ENCODE results near the gene DKK3.

DKK3 gene

GRCh38 chr11:12029738-12030363 is 21.4 kb upstream of the DKK3 start:
- peak; percentile 73 for DNase-seq (ENCODE audit: low read depth)

GRCh38 chr11:12029119-12029518 is 20.7 kb upstream of the DKK3 start:
- DNase-seq (ENCODE audit: low read depth): no peak

GRCh38 chr11:12028303-12028702 is 19.9 kb upstream of the DKK3 start:
- DNase-seq (ENCODE audit: low read depth): no peak

GRCh38 chr11:12026331-12027211 is 18.1 kb upstream of the DKK3 start:
- no peak for DNase-seq (ENCODE audit: low read depth)

GRCh38 chr11:12024254-12024926 is 16.0 kb upstream of the DKK3 start:
- no peak for DNase-seq (ENCODE audit: low read depth)

GRCh38 chr11:12023015-12023414 is 14.6 kb upstream of the DKK3 start:
- DNase-seq (ENCODE audit: low read depth): no peak

- no peak for DNase-seq (ENCODE audit: low read depth)
Measured at GRCh38 chr11:12020546-12020945, 12.1 kb upstream of the DKK3 start.

- no peak for DNase-seq (ENCODE audit: low read depth)
Measured at GRCh38 chr11:12019866-12020416, 11.5 kb upstream of the DKK3 start.

- peak; percentile 70 for DNase-seq (ENCODE audit: low read depth)
Measured at GRCh38 chr11:12019337-12019736, 10.9 kb upstream of the DKK3 start.

- DNase-seq (ENCODE audit: low read depth): no peak
Measured at GRCh38 chr11:12017865-12018453, 9.5 kb upstream of the DKK3 start.

GRCh38 chr11:12017243-12017678 is 8.8 kb upstream of the DKK3 start:
- peak; percentile 95 for DNase-seq (ENCODE audit: low read depth)

- no peak for DNase-seq (ENCODE audit: low read depth)
Measured at GRCh38 chr11:12016246-12016645, 7.8 kb upstream of the DKK3 start.

GRCh38 chr11:12015486-12015885 is 7.1 kb upstream of the DKK3 start:
- DNase-seq (ENCODE audit: low read depth): no peak

- no peak for DNase-seq (ENCODE audit: low read depth)
Measured at GRCh38 chr11:12013781-12014180, 5.4 kb upstream of the DKK3 start.

- DNase-seq (ENCODE audit: low read depth): no peak
Measured at GRCh38 chr11:12009617-12010321, 1.3 kb upstream of the DKK3 start.

GRCh38 chr11:12008790-12009616 is 577 bp upstream of the DKK3 start:
- DNase-seq (ENCODE audit: low read depth): no peak

- DNase-seq (ENCODE audit: low read depth): no peak
Measured at GRCh38 chr11:12007230-12007593, 1.2 kb downstream of the DKK3 start.

- no peak for DNase-seq (ENCODE audit: low read depth)
Measured at GRCh38 chr11:12006552-12007229, 1.7 kb downstream of the DKK3 start.

GRCh38 chr11:12005476-12005875 is 3.0 kb downstream of the DKK3 start:
- DNase-seq (ENCODE audit: low read depth): no peak

GRCh38 chr11:12005061-12005460 is 3.4 kb downstream of the DKK3 start:
- no peak for DNase-seq (ENCODE audit: low read depth)

Data from stromal cell of bone marrow (primary cell).